ENCODE data around the gene ACOT7.
"Not testable (repeated sequence)": the region's sequence is repeated elsewhere in the genome, so short reads cannot be mapped to it uniquely, and the experiment has no call there.

ACOT7 gene

GRCh38 chr1:6384135-6384534 is 9.4 kb downstream of the ACOT7 start:
- TF ChIP-seq CTCF (IDR thresholded peaks at IDR 0.05; ENCODE audit: borderline replicate concordance, control extremely low read depth, extremely low read depth, insufficient read depth, missing control alignments) = no peak
- in situ Hi-C loops (cut with MboI; ENCODE audit: low sequenced_read_pairs, unreplicated experiment) = no loop called here
- DNase-seq (ENCODE audit: low spot score) = no peak

DNA sequence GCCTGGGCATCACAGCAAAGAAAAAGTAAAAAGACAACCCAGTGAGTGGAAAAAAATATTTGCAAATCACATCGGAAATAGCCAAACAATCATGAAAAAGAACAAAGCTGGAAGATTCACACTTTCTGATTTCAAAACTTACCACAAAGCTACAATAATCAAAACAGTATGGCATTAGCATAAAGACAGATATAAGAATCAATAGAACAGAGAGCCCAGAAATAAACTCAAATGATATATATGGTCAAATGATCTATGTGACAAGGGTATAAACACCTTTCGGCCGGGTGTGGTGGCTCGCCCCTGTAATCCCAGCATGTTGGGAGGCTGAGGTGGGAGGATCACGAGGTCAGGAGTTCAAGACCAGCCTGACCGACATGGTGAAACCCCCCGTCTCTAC is 13.5 kb downstream of the ACOT7 start:
- DNase-seq (ENCODE audit: low spot score) = no peak
- TF ChIP-seq CTCF (IDR thresholded peaks at IDR 0.05; ENCODE audit: borderline replicate concordance, control extremely low read depth, extremely low read depth, insufficient read depth, missing control alignments) = no peak
- in situ Hi-C loops (cut with MboI; ENCODE audit: low sequenced_read_pairs, unreplicated experiment) = no loop called here

DNA sequence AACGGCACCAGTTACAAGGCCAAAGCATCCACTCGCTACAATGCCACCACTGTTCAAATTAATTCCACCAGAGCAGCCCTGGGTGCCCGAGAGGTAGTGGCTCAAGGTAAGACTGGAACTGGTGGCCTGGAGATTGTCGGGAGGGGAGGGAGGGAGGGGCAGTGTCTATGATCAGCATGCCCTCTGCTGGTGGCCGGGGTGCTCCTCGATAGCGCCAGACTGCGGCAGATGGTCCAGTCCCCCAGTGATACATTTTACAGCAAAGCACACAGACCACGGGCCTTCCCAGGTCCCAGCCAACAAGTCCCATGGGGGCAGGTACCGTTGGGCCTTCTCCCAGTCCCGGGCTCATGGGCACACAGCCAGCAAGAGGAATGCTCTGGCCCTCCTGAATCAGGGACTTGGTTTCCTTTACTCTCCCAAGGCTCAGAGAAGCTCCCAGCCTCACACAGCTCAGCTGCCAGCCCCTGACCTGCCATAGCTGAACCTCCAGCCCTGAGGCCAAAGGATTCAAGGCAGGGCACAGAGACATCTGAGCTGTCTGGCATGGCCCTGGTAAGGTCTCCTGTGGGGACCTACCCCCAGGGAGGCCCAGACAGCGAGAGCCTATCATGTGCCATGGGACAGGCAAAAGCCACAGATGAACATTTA is 15.3 kb downstream of the ACOT7 start:
- DNase-seq (ENCODE audit: low spot score) = no peak
- no peak for TF ChIP-seq CTCF (IDR thresholded peaks at IDR 0.05; ENCODE audit: borderline replicate concordance, control extremely low read depth, extremely low read depth, insufficient read depth, missing control alignments)
- in situ Hi-C loops (cut with MboI; ENCODE audit: low sequenced_read_pairs, unreplicated experiment) = no loop called here

- no peak for TF ChIP-seq CTCF (IDR thresholded peaks at IDR 0.05; ENCODE audit: borderline replicate concordance, control extremely low read depth, extremely low read depth, insufficient read depth, missing control alignments)
- DNase-seq (ENCODE audit: low spot score) = peak; percentile 15
- in situ Hi-C loops (cut with MboI; ENCODE audit: low sequenced_read_pairs, unreplicated experiment) = no loop called here
These were observed 19.4 kb downstream of the ACOT7 start for GRCh38 chr1:6373961-6374720.

GRCh38 chr1:6372236-6372635 is 21.3 kb downstream of the ACOT7 start:
- DNase-seq (ENCODE audit: low spot score); in situ Hi-C loops (cut with MboI; ENCODE audit: low sequenced_read_pairs, unreplicated experiment): not testable (repeated sequence)

DNA sequence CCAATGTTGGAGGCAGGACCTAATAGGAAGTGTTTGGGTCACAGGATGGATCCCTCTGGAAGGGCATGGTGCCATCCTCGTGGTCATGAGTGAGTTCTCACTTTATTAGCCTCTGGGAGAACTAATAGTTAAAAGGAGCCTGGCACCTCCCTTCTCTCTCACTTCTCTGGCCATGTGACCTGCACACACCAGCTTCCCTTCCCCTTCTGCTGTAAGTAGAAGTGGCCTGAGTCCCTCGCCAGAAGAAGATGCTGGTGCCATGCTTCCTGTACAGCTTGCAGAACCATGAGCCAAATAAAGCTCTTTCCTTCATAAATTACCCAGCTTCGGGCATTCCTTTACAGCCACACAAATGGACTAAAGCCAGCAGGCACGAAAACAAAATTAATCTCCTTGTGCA is 23.6 kb downstream of the ACOT7 start:
- in situ Hi-C loops (cut with MboI; ENCODE audit: low sequenced_read_pairs, unreplicated experiment) = no loop called here
- no peak for TF ChIP-seq CTCF (IDR thresholded peaks at IDR 0.05; ENCODE audit: borderline replicate concordance, control extremely low read depth, extremely low read depth, insufficient read depth, missing control alignments)
- DNase-seq (ENCODE audit: low spot score) = no peak

DNA sequence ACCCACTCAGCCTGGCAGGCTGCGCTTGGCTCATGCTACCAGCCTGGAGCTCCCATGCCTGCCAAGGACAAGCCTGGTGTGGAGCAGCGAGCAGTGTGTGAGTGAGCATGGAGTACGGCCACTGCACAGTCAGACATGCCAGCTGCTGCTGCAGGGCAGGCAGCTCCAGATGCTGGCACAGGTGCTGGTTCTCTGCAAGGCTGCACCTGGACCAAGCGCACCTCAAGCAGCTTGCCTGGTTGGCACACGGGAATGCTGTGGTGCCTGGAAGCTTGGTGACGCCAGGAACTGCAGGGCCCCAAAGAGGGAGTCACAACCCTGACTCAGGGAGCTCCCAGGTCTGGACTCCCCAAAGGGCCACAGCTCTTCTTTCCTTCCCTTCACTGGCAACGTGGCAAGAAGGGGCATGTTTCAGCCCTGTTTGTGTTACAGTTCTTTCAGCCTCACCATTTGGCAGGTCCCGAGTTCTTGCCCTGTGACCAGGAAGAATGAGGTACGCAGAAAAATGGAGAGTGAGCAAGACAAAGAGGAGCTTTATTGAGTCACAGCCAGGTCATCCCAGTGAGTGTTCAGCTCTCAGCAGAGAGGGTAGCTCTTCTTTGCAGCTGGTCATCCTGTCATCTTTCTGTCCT is 26.1 kb downstream of the ACOT7 start:
- in situ Hi-C loops (cut with MboI; ENCODE audit: low sequenced_read_pairs, unreplicated experiment) = no loop called here
- no peak for TF ChIP-seq CTCF (IDR thresholded peaks at IDR 0.05; ENCODE audit: borderline replicate concordance, control extremely low read depth, extremely low read depth, insufficient read depth, missing control alignments)
- DNase-seq (ENCODE audit: low spot score) = no peak

All from GM13976 (cell line).